ENCODE measurements around the gene CAPNS1. TPM values are rescaled to one million over a fixed set of nuclear protein-coding genes. Genes with fewer than 3 reads are reported as not detected.

The CAPNS1 gene
- total and polyA plus RNA-seq, 2 of the 13 experiments (the other 11 are each of a cell fraction or from before 2014, with no cell fraction given): 322 to 526 TPM

- no peak for ATAC-seq
- no peak for FAIRE-seq
- no TSS peak for BruUV-seq (replicated peaks)
These were observed 46.2 kb upstream of the CAPNS1 start for GRCh38 chr19:36093687-36094086.

More at GRCh38 chr19:36093687-36094086, 46.2 kb upstream of the CAPNS1 start:
- no peak for TF ChIP-seq TFAP4 (IDR thresholded peaks at IDR 0.05; ENCODE audit: borderline replicate concordance, low read depth)
- no peak for TF ChIP-seq ZNF558 (CRISPR knock-in tag; IDR thresholded peaks at IDR 0.05; ENCODE audit: borderline replicate concordance)
- no peak for TF ChIP-seq DNMT3B (CRISPR knock-in tag; conservative IDR thresholded peaks at IDR 0.05)
- no peak for TF ChIP-seq ZNF772 (CRISPR knock-in tag; IDR thresholded peaks at IDR 0.05)
- no peak for TF ChIP-seq KDM5A (IDR thresholded peaks at IDR 0.05; ENCODE audit: borderline replicate concordance, low read length)
- no peak for TF ChIP-seq ZSCAN5A (CRISPR knock-in tag; IDR thresholded peaks at IDR 0.05; ENCODE audit: borderline replicate concordance)
- no peak for TF ChIP-seq SRY (CRISPR knock-in tag; IDR thresholded peaks at IDR 0.05)
- no peak for TF ChIP-seq ATF3 (CRISPR knock-in tag; IDR thresholded peaks at IDR 0.05)
- no peak for TF ChIP-seq SMAD9 (CRISPR knock-in tag; IDR thresholded peaks at IDR 0.05)
- no peak for TF ChIP-seq EED (CRISPR knock-in tag; IDR thresholded peaks at IDR 0.05)
- no peak for TF ChIP-seq ZNF75D (CRISPR knock-in tag; IDR thresholded peaks at IDR 0.05; ENCODE audit: borderline replicate concordance)
- TF ChIP-seq ZNF687 (CRISPR knock-in tag; IDR thresholded peaks at IDR 0.05): no peak
- no peak for TF ChIP-seq ASH2L (IDR thresholded peaks at IDR 0.05; ENCODE audit: insufficient read length, low read depth, low read length)
- no peaks in the 10 kb centered on the region for H3K27me3 ChIP-seq (ENCODE audit: control insufficient read depth in 1 of 2, insufficient read depth in 2 of 2, low read length in 2 of 2)
- no peaks in the 10 kb centered on the region for H4K20me1 ChIP-seq (ENCODE audit: insufficient read depth, low read length)
- H2AFZ ChIP-seq (ENCODE audit: low read length): no peak overlapping the region
- 61% methylated on average over 6 of the region's 6 CpGs for WGBS (ENCODE audit: low lambda C conversion rate)
- ChIA-PET CTCF (ENCODE audit: low intra/inter-chr PET ratio, low total read pairs) (no interaction called here), POLR2A (no interaction called here)
- H3K4me1 ChIP-seq (ENCODE audit: insufficient read depth, low read length): no peaks in the 10 kb centered on the region
- H3K79me2 ChIP-seq (ENCODE audit: insufficient read depth, low read length): no peaks in the 10 kb centered on the region
- in situ Hi-C loops (cut with HindIII; ENCODE audit: extremely low pct_ligation_motif_present, low pct_unique_long_range_greater_than_20kb) (no loop called here), intact Hi-C loops (cut with micrococcal nuclease; ENCODE audit: unreplicated experiment) (no loop called here)
- no peak overlapping the region for H3K4me3 ChIP-seq (replicated peaks in 1 of 3; ENCODE audit: insufficient read depth in 1 of 3, low read depth in 2 of 3, low read length in 3 of 3)
- no peak for DNase-seq (ENCODE audit: low spot score)
- H3K9me3 ChIP-seq (ENCODE audit: low read length): no peaks in the 10 kb centered on the region
- H3K9ac ChIP-seq (ENCODE audit: insufficient read depth, low read depth, low read length): no peak overlapping the region
- H3K27ac ChIP-seq (ENCODE audit: extremely low read length, insufficient read depth, low read length): no peak overlapping the region
- H3K4me2 ChIP-seq (ENCODE audit: low read depth, low read length): no peak overlapping the region
- H3K36me3 ChIP-seq (replicated peaks in 1 of 2; ENCODE audit: control insufficient read depth in 1 of 2, insufficient read depth in 2 of 2, low read length in 2 of 2): peaks cover 16 to 53% of the 10 kb centered on the region in 2 experiments; a peak in 4 of 5 replicates

Measured in HepG2 (cell line).